GM23248 (cell line): Measurements from ENCODE around the gene ATP9A. TPM values are rescaled to one million over a fixed set of nuclear protein-coding genes. Genes with fewer than 3 reads are reported as not detected.

Experiments
- DNase-seq: peaks from one replicate; pipeline ENCODE4 v3.0.0-alpha.2; 2015
- H2AFZ ChIP-seq: fragments of 200-600 bp; sonication (generic); 2 replicates; pipeline ENCODE4 v1.6.1; 2016; ENCODE audit warnings: antibody characterized with exemption
- H3F3A ChIP-seq: fragments of 200-600 bp; sonication (generic); 2 replicates; pipeline ENCODE4 v1.6.1; 2016; ENCODE audit warnings: mild to moderate bottlenecking, antibody characterized with exemption, mixed run types; ENCODE audit not compliant: insufficient read depth
- H3K27ac ChIP-seq: fragments of 200-600 bp; sonication (generic); 2 replicates; pipeline ENCODE4 v1.5.1; 2016; ENCODE audit warnings: mild to moderate bottlenecking
- H3K27me3 ChIP-seq: fragments of 200-600 bp; sonication (generic); replicated peaks from 2 replicates; pipeline ENCODE4 v1.6.1; 2016; ENCODE audit warnings: mild to moderate bottlenecking; ENCODE audit not compliant: insufficient read depth
- H3K36me3 ChIP-seq: fragments of 200-600 bp; sonication (generic); 2 replicates; pipeline ENCODE4 v1.6.1; 2016; ENCODE audit warnings: low read depth, mild to moderate bottlenecking
- H3K4me1 ChIP-seq: fragments of 200-600 bp; sonication (generic); 2 replicates; pipeline ENCODE4 v1.6.1; 2016; ENCODE audit warnings: mild to moderate bottlenecking; ENCODE audit not compliant: insufficient read depth
- H3K4me2 ChIP-seq: fragments of 200-600 bp; sonication (generic); one replicate; pipeline ENCODE4 v1.6.1; 2016; ENCODE audit warnings: mild to moderate bottlenecking; ENCODE audit not compliant: unreplicated experiment
- H3K4me3 ChIP-seq: fragments of 200-600 bp; sonication (generic); 2 replicates; pipeline ENCODE4 v1.5.1; 2016; ENCODE audit warnings: mild to moderate bottlenecking
- H3K79me2 ChIP-seq: fragments of 200-600 bp; sonication (generic); 2 replicates; pipeline ENCODE4 v1.6.1; 2016; ENCODE audit warnings: mild to moderate bottlenecking; ENCODE audit not compliant: insufficient read depth
- H3K9ac ChIP-seq: fragments of 200-600 bp; sonication (generic); 2 replicates; pipeline ENCODE4 v1.6.1; 2016; ENCODE audit warnings: mild to moderate bottlenecking
- H3K9me2 ChIP-seq: fragments of 200-600 bp; sonication (generic); 2 replicates; pipeline ENCODE4 v1.6.1; 2016; ENCODE audit warnings: mixed run types, mild to moderate bottlenecking, moderate library complexity; ENCODE audit not compliant: insufficient read depth
- H3K9me3 ChIP-seq: fragments of 200-600 bp; sonication (generic); one replicate; pipeline ENCODE4 v1.6.1; 2017; ENCODE audit warnings: low read depth
- H4K20me1 ChIP-seq: fragments of 200-600 bp; sonication (generic); 2 replicates; pipeline ENCODE4 v1.6.0; 2016; ENCODE audit not compliant: insufficient read depth
- EZH2 ChIP-seq: fragments of 200-600 bp; sonication (generic); IDR thresholded peaks from 2 replicates; pipeline ENCODE4 v1.6.1; 2018; ENCODE audit warnings: antibody characterized with exemption, mild to moderate bottlenecking; ENCODE audit not compliant: insufficient read depth, poor library complexity, severe bottlenecking
- EZH2phosphoT487 ChIP-seq: fragments of 200-600 bp; sonication (generic); IDR thresholded peaks from 2 replicates; pipeline ENCODE4 v1.6.1; 2018; ENCODE audit warnings: antibody characterized with exemption, moderate library complexity, mild to moderate bottlenecking, low read depth; ENCODE audit not compliant: insufficient read depth
- WGBS, 2 experiments: methylation state at CpG; one replicate each; pipeline ENCODE4 v1.1.6; 2015 to 2017; ENCODE audit warnings: low lambda C conversion rate in 2 of 2, low coverage in 1 of 2; ENCODE audit errors: missing lambda C conversion rate in 2 of 2; 5-methylcytosine and 5-hydroxymethylcytosine counted together
- in situ Hi-C: fragments of 300-500 bp; cut with MboI; formaldehyde crosslinking; loops from 2 replicates; pipeline ENCODE4 v1.15.0; 2020
- polyA plus RNA-seq: library from polyadenylated mRNA; unstranded; fragments of >200 nt; fragmentation: Nextera tagmentation; extraction: Ambion mirVana; gene quantifications from 2 replicates; pipeline ENCODE4 v1.2.1, GENCODE V29; 2016
- total RNA-seq: library from RNA; depleted of rRNA; stranded (reverse); fragments of >200 nt; shearing (Covaris generic); gene quantifications from 2 replicates; pipeline ENCODE4 v1.2.3, GENCODE V29; 2014

ATP9A gene
- total and polyA plus RNA-seq, 2 experiments from 2014 or later: 6.9 to 15.9 TPM

- no peak overlapping the region for H2AFZ ChIP-seq
- no peaks in the 10 kb centered on the region for H3K36me3 ChIP-seq
- 85 to 86% methylated on average over 16 of the region's 16 CpGs for WGBS, 2 experiments
- H3K79me2 ChIP-seq: no peaks in the 10 kb centered on the region
- H3K4me2 ChIP-seq: no peak overlapping the region
- H4K20me1 ChIP-seq: no peaks in the 10 kb centered on the region
- no peak overlapping the region for H3K27ac ChIP-seq
- H3K27me3 ChIP-seq: no peaks in the 10 kb centered on the region
- no peak for DNase-seq
- no peaks in the 10 kb centered on the region for H3K9me3 ChIP-seq
- no peaks in the 10 kb centered on the region for H3K9me2 ChIP-seq
- in situ Hi-C loops: no loop called here
- H3K4me3 ChIP-seq: no peak overlapping the region
- no peaks in the 10 kb centered on the region for H3K4me1 ChIP-seq
- no peaks in the 10 kb centered on the region for H3F3A ChIP-seq
- TF ChIP-seq EZH2phosphoT487 (no peak), EZH2 (no peak)
- H3K9ac ChIP-seq: no peak overlapping the region
These were observed 157.2 kb downstream of the ATP9A start for GRCh38 chr20:51610761-51611624.

- Histone ChIP-seq H3K9me2 (no peaks in the 10 kb centered on the region), H3K27ac (no peak overlapping the region), H3K4me3 (no peak overlapping the region), H3K9me3 (no peaks in the 10 kb centered on the region), H3K4me2 (no peak overlapping the region), H4K20me1 (no peaks in the 10 kb centered on the region), H3F3A (no peaks in the 10 kb centered on the region), H3K9ac (no peak overlapping the region), H3K36me3 (no peaks in the 10 kb centered on the region), H3K27me3 (no peaks in the 10 kb centered on the region), H3K79me2 (no peaks in the 10 kb centered on the region), H3K4me1 (no peaks in the 10 kb centered on the region), H2AFZ (no peak overlapping the region)
- WGBS, 2 experiments: 80 to 86% methylated on average over 8 of the region's 8 CpGs
- DNase-seq: no peak
- in situ Hi-C loops: no loop called here
- TF ChIP-seq EZH2 (no peak), EZH2phosphoT487 (no peak)
These were observed 158.1 kb downstream of the ATP9A start for GRCh38 chr20:51610111-51610510.

- H4K20me1 ChIP-seq: no peaks in the 10 kb centered on the region
- H3K79me2 ChIP-seq: no peaks in the 10 kb centered on the region
- no peak overlapping the region for H3K4me2 ChIP-seq
- no peak overlapping the region for H3K4me3 ChIP-seq
- H3K4me1 ChIP-seq: no peaks in the 10 kb centered on the region
- TF ChIP-seq EZH2phosphoT487 (no peak), EZH2 (no peak)
- no peak for DNase-seq
- no peaks in the 10 kb centered on the region for H3F3A ChIP-seq
- H3K9me3 ChIP-seq: no peaks in the 10 kb centered on the region
- H3K9ac ChIP-seq: no peak overlapping the region
- H3K36me3 ChIP-seq: no peaks in the 10 kb centered on the region
- H3K27ac ChIP-seq: no peak overlapping the region
- no peak overlapping the region for H2AFZ ChIP-seq
- 98 to 99% methylated on average over 9 of the region's 9 CpGs for WGBS, 2 experiments
- no peaks in the 10 kb centered on the region for H3K27me3 ChIP-seq
- in situ Hi-C loops: loop anchor here (10.0 kb wide), 1 partner anchor 624 kb away; no protein-coding TSS in a partner anchor
- no peaks in the 10 kb centered on the region for H3K9me2 ChIP-seq
These were observed 158.9 kb downstream of the ATP9A start for GRCh38 chr20:51609251-51609650.

- no peak for TF ChIP-seq EZH2
- TF ChIP-seq EZH2phosphoT487: no peak
- no peaks in the 10 kb centered on the region for H3F3A ChIP-seq
- H4K20me1 ChIP-seq: no peaks in the 10 kb centered on the region
- H3K4me2 ChIP-seq: no peak overlapping the region
- no peak overlapping the region for H3K9ac ChIP-seq
- H3K4me3 ChIP-seq: no peak overlapping the region
- DNase-seq: no peak
- H3K27ac ChIP-seq: no peak overlapping the region
- in situ Hi-C loops: loop anchor here (10.0 kb wide), 1 partner anchor 623 kb away; no protein-coding TSS in a partner anchor
- no peaks in the 10 kb centered on the region for H3K9me2 ChIP-seq
- no peak overlapping the region for H2AFZ ChIP-seq
- no peaks in the 10 kb centered on the region for H3K36me3 ChIP-seq
- 84 to 86% methylated on average over 5 of the region's 5 CpGs for WGBS, 2 experiments
- H3K79me2 ChIP-seq: no peaks in the 10 kb centered on the region
- no peaks in the 10 kb centered on the region for H3K27me3 ChIP-seq
- no peaks in the 10 kb centered on the region for H3K9me3 ChIP-seq
- no peaks in the 10 kb centered on the region for H3K4me1 ChIP-seq
These were observed 160.1 kb downstream of the ATP9A start for GRCh38 chr20:51608061-51608460.
